ENCODE results near the gene BABAM1. TPM values are rescaled to one million over a fixed set of nuclear protein-coding genes. Genes with fewer than 3 reads are reported as not detected.

The BABAM1 gene
- total and polyA plus RNA-seq, 9 of the 15 experiments (the other 6 are each of a cell fraction or from before 2014, with no cell fraction given) = 14.7 to 160 (median 113) TPM

GRCh38 chr19:17314007-17314593 is 46.9 kb downstream of the BABAM1 start:
- Histone ChIP-seq H2AFZ (ENCODE audit: low read depth, low read length) (no peak overlapping the region), H3K4me3 (no peak overlapping the region), H4K20me1 (replicated peaks; ENCODE audit: control insufficient read depth, insufficient read depth, low read length) (0 out of 2 replicates have a peak, but pooled peaks cover 5% of the 10 kb centered on the region), H3K9me3 (replicated peaks; ENCODE audit: control insufficient read depth, insufficient read depth, low read depth, low read length) (no peaks in the 10 kb centered on the region), H3K27ac (ENCODE audit: extremely low read depth, low read depth, low read length) (no peak overlapping the region; the same call in 2 of the 3 replicates), H3K27me3 (ENCODE audit: control insufficient read depth in 2 of 2, insufficient read depth in 2 of 2, low read length in 2 of 2) (no peaks in the 10 kb centered on the region), H3K9me1 (ENCODE audit: control insufficient read depth, insufficient read depth, low read length) (no peaks in the 10 kb centered on the region), H3K4me1 (replicated peaks in 1 of 2; ENCODE audit: control insufficient read depth in 2 of 2, insufficient read depth in 2 of 2, low read length in 2 of 2) (peaks cover 12 to 40% of the 10 kb centered on the region in 2 experiments; a peak in 4 of 5 replicates), H3K79me2 (ENCODE audit: control insufficient read depth, insufficient read depth, low read length) (peaks cover 37% of the 10 kb centered on the region), H3K4me2 (ENCODE audit: insufficient read depth, low read length) (no peak overlapping the region), H3K36me3 (ENCODE audit: control insufficient read depth, insufficient read depth, low read length) (peaks cover 57% of the 10 kb centered on the region; the same call in 2 of the 3 replicates), H3K9ac (ENCODE audit: insufficient read depth in 1 of 2, low read depth in 2 of 2, low read length in 2 of 2) (0 out of 4 replicates have a peak overlapping the region, but pooled peaks of 1 of the 2 experiments have one; percentile 42)
- WGBS (ENCODE audit: insufficient coverage, low coverage, missing lambda C conversion rate) = 86% methylated on average over 19 of the region's 19 CpGs
- no TSS peak for BruUV-seq (replicated peaks)
- ChIA-PET CTCF (ENCODE audit: low intra/inter-chr PET ratio) (no interaction called here), POLR2A (interaction anchor here (0.5 kb wide), 1 partner anchor 273 kb away, joined by 4 read pairs; no protein-coding TSS in a partner anchor)
- TF ChIP-seq ZBED1 (IDR thresholded peaks at IDR 0.05) = no peak
- peak; percentile 37 for TF ChIP-seq RBFOX2 (IDR thresholded peaks at IDR 0.05; ENCODE audit: low read depth, low read length)
- ATAC-seq (no peak), DNase-seq (ENCODE audit: extremely low read depth in 1 of 4, low spot score in 3 of 4) (no peak), FAIRE-seq (no peak)
- in situ Hi-C loops (cut with MboI) (no loop called here), intact Hi-C loops (cut with micrococcal nuclease) (no loop called here)

- no peak overlapping the region for H2AFZ ChIP-seq (ENCODE audit: low read depth, low read length)
- ATAC-seq (no peak), FAIRE-seq (no peak), DNase-seq (ENCODE audit: extremely low read depth in 1 of 4, low spot score in 3 of 4) (no peak)
- no peaks in the 10 kb centered on the region for H3K27me3 ChIP-seq (ENCODE audit: control insufficient read depth in 2 of 2, insufficient read depth in 2 of 2, low read length in 2 of 2)
- H3K27ac ChIP-seq (ENCODE audit: extremely low read depth, low read depth, low read length) = no peak overlapping the region
- POLR2A ChIA-PET = interaction anchor here (0.7 to 2.4 kb wide), 2 partner anchors 8 to 73 kb away, joined by 3 to 9 read pairs; no protein-coding TSS in a partner anchor
- TF ChIP-seq RBFOX2 (IDR thresholded peaks at IDR 0.05; ENCODE audit: low read depth, low read length) (0 out of 2 replicates have a peak, but pooled peaks have one; percentile 22), TEAD1 (CRISPR knock-in tag; IDR thresholded peaks at IDR 0.05) (no peak)
- no peaks in the 10 kb centered on the region; the same call in 2 of the 3 replicates for H3K79me2 ChIP-seq (ENCODE audit: control insufficient read depth, insufficient read depth, low read length)
- H3K9me3 ChIP-seq (replicated peaks; ENCODE audit: control insufficient read depth, insufficient read depth, low read depth, low read length) = no peaks in the 10 kb centered on the region
- in situ Hi-C loops (cut with MboI) = no loop called here
- H3K9me1 ChIP-seq (ENCODE audit: control insufficient read depth, insufficient read depth, low read length) = no peaks in the 10 kb centered on the region
- intact Hi-C loops (cut with micrococcal nuclease) = no loop called here
- H3K4me2 ChIP-seq (ENCODE audit: insufficient read depth, low read length) = no peak overlapping the region
- H3K36me3 ChIP-seq (ENCODE audit: control insufficient read depth, insufficient read depth, low read length) = peaks cover 61% of the 10 kb centered on the region
- H3K9ac ChIP-seq (ENCODE audit: insufficient read depth in 1 of 2, low read depth in 2 of 2, low read length in 2 of 2) = no peak overlapping the region
- WGBS (ENCODE audit: insufficient coverage, low coverage, missing lambda C conversion rate) = 85% methylated on average over 6 of the region's 6 CpGs
- peaks cover 5 to 32% of the 10 kb centered on the region in 2 experiments; a peak in 4 of 5 replicates for H3K4me1 ChIP-seq (replicated peaks in 1 of 2; ENCODE audit: control insufficient read depth in 2 of 2, insufficient read depth in 2 of 2, low read length in 2 of 2)
- H3K4me3 ChIP-seq = no peak overlapping the region
- CTCF ChIA-PET (ENCODE audit: low intra/inter-chr PET ratio) = no interaction called here
- no peaks in the 10 kb centered on the region for H4K20me1 ChIP-seq (replicated peaks; ENCODE audit: control insufficient read depth, insufficient read depth, low read length)
- BruUV-seq (replicated peaks) = no TSS peak
Observed at GRCh38 chr19:17318966-17319365, 51.7 kb downstream of the BABAM1 start.

All from K562 (cell line).